Germinal center (tissue), 1 donor: ENCODE measurements around the gene OR4D5.

ENCODE experiments used
- DNase-seq: peaks from one replicate; pipeline ENCODE4 v3.0.0; 2012; ENCODE audit warnings: mixed read lengths, low spot score

The OR4D5 gene

GRCh38 chr11:123939317-123939716 is at the start of gene OR4D5:
Gene OR4D5 (plus strand): TSS chr11:123939617. CDS start chr11:123939617, 0 bp downstream.
- no peak for DNase-seq

DNA sequence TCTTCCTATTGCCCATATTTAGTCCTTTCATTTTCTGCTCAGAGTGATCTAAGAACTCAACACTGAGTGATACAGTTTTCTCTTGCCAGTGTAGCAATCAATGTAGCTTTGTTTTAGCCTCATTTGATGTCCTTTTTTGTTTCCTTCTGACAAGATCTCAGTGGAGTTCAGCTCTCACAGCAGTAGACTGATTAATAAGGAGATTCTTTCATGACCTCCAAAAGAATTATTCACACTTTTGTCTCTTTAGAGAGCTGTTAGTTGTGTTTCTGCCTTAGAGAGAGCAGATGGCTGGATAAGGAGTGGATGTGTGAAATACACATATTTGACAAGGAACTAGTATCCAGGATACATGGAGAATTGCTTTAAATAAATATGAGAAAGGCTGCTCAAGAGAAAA is 47.4 kb upstream of the OR4D5 start:
- DNase-seq = no peak

GRCh38 chr11:123899792-123900191 is 39.6 kb upstream of the OR4D5 start:
- DNase-seq = no peak

- DNase-seq = no peak
These were observed 37.5 kb upstream of the OR4D5 start, which contains the start of gene OR8D4 for GRCh38 chr11:123901867-123902266. Gene OR8D4 (plus strand): TSS chr11:123902167. CDS start chr11:123906432, 4,265 bp downstream.

DNA sequence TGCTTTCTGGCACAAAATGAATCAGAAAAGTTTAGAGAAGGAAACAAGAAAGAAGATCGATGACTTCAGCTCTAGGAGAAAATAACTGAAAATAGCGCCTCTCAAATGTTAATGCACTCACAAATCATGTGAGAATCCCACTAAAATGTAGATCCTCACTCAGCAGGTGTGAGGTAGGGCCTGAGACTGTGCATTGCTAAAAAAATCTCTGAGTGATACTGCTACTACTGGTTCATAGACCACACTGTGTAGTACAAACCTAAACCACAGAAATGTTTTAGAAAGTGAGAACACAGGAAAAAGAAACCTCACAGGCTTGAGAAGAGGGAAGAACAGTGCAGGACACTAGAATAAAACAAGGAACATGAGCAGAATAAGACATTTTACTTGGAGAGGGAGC is 35.5 kb upstream of the OR4D5 start:
- no peak for DNase-seq

DNA sequence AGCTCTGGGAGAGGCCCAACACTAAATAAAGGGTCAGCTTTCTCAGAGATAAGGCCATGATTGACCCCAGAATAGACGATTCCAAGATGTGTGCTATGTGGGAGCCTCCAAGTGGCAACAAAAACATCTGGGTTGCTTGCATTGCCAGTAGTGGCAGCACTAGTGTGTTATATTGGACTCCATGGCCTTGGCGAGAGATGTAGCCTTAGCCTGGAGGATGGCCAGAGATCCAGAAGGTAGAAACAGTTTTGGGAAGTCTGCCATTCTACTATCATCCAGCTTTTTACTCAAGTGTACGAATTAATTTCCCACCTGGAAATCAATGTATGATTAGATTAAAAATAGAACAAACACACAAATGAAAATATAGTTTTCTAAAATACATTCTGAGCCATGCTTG is 34.5 kb upstream of the OR4D5 start:
- DNase-seq = no peak

GRCh38 chr11:123905826-123906225 is 33.6 kb upstream of the OR4D5 start:
- DNase-seq = no peak

DNA sequence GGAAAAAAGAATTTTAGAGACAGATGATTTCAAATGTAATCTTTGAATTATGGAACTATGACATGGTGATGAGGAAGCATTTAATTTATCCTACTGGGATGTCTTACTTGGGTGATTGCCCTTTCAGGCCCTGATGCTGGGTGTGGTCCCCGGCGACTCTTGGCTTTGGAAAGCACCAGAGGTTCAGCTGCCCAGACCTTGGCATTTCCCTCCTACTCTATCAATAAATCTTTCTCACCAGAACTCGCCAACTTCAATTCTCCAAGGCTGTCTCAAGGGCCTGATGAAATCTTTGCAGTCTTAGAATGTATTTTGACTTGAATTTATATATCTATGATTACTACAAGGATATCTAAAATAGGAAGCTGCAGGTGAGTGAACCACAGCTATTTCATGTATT is 18.5 kb upstream of the OR4D5 start:
- DNase-seq = no peak

DNA sequence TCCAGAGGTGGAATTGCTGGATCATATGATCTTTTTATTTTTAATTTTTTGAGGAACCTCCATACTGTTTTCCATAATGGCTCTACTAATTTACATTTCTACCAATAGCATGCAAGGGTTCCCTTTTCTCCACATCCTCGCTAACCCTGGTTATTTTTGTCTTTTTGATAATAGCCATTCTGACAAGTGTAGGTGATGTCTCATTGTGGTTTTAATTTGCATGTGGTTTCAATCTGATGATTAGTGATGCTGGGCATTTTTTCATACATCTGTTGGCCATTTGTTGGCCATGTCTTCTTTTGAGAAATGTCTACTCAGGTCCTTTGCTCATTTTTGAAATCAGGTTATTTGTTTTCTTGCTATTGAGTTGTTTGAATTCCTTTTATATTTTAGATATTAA is 15.4 kb upstream of the OR4D5 start:
- no peak for DNase-seq

- no peak for DNase-seq
These were observed 3.0 kb downstream of the OR4D5 start for GRCh38 chr11:123942413-123942812.

GRCh38 chr11:123943738-123944137 is 4.3 kb downstream of the OR4D5 start, which contains the start of gene OR6T1:
Gene OR6T1 (minus strand): TSS chr11:123943838. CDS start chr11:123943838, 0 bp downstream.
- no peak for DNase-seq

DNA sequence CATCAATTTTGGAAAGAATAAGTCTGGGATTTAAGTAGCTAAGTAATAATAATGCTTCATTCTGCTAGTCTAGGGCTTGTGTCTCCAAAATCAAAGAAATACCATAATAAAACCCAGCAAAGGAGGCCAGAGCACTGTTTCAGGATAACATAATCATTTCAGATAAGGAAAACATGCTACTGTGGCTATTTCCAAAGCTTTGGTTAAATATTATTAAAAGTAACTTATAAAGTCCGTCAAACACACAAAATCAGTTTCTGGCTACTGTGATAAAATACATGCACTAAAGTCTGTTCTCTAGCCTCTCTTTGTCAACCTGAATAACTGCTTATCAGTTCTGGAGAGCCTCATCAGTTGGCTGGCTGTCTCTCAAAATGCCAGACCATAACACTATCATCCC is 5.7 kb downstream of the OR4D5 start:
- no peak for DNase-seq

GRCh38 chr11:123956752-123957151 is 17.3 kb downstream of the OR4D5 start:
- DNase-seq = no peak

GRCh38 chr11:123973816-123974215 is 34.4 kb downstream of the OR4D5 start:
- DNase-seq = no peak

GRCh38 chr11:123976770-123977560 is 37.5 kb downstream of the OR4D5 start:
- DNase-seq = no peak

- DNase-seq = no peak
These were observed 38.4 kb downstream of the OR4D5 start, which contains the start of gene OR10S1 for GRCh38 chr11:123977731-123978347. Gene OR10S1 (minus strand): TSS chr11:123977781. CDS start chr11:123977664, 117 bp downstream.

DNA sequence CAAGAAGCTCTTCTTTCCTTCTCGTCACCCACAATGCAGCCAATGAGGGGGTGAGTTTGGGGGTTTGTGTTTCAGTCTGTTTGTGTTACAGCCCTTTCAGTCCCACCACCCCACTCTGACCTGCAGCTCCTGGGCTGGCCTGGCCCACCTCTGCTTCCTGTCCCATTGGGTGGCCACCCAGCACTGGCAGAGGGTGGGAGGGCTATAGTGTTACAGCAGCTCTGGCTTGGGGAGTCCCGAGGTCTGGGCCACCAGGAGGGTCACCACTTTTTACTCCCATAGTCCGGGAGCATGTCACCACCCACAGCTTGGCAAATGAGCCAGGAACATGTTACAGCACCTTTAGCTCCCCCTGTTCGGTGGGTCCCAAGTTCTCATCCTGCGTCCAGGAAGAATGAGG is 39.9 kb downstream of the OR4D5 start:
- DNase-seq = no peak
